ENCODE measurements around the gene GALNT9.
"Not testable (repeated sequence)": the region's sequence is repeated elsewhere in the genome, so short reads cannot be mapped to it uniquely, and the experiment has no call there.

The GALNT9 gene

DNA sequence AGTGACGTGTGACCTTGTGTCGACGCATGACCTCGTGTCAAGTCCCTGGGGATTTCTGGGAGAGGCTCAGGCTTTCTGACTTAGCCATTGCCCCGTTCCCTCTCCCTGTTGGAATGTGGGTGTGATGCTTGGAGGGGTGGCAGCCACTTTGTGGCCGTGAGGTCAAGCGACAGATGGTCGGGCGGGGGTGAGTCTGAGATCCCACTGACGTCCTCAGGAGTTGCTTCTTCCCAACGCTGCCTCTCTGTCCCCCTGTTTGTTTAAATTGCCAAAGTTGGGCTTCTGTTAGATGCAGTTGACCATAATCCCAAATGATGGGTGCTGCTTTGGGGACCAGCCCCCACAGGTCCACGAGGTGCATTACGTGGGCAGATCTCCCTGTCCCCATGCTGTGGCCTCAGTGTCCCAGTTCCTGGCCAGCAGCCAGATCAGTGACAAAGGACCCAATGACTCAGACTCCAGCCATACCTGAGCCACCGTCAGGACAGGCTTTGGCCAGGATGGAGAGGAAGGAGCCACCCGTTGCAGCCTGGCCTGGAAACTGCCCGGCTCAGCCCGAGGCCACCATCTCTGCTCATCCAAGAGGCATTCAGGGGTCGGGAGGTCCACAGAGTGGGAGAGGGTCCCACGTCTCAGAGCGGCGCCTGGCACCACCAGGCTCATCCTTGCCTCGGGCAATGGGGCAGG, 34.4 kb upstream of the GALNT9 start:
- ATAC-seq (replicated peaks) (no peak), DNase-seq (no peak)
- H3K27ac Mint-ChIP-seq = no peak overlapping the region
- H3K27me3 Mint-ChIP-seq = peaks cover 3 to 22% of the 10 kb centered on the region in 2 donors
- H3K4me1 Mint-ChIP-seq (ENCODE audit: low read depth in 2 of 2) = no peaks in the 10 kb centered on the region
- peaks cover 0 to 2% of the 10 kb centered on the region in 2 donors for H3K9me3 Mint-ChIP-seq
- H3K4me3 Mint-ChIP-seq = no peak overlapping the region
- H3K36me3 Mint-ChIP-seq (ENCODE audit: insufficient read depth) = peaks cover 9% of the 10 kb centered on the region

DNA sequence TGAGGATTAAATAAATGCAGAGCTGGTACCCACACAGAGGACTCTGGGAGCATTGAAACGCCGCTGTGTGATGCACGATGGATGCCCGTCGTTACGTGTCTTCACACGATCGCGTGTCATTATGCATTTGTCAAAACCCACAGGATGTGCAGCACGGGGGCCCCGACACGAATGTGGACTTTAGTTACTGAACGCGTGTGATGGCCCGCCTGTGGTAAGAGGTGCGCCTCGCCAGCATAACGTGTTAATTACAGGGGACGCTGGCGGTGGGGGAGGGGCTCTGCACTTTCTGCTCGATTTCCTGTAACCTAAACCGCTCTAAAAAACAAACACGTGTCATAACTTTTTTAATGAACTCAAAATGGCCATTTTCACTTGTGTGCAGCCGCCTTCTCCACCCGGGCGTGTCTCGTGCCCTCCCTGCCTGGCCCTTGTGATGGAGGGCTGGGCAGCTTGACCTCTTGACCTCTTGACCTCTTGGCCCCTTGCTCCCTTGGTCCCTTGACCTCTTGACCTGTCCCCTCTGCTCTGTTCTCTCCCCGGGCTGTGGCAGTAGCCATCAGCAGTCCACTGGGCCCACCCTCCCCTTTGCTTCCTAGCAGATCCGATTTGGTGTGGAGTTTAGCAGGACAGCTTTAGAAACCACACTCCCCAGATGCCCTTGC, 33.7 kb upstream of the GALNT9 start:
- Mint-ChIP-seq H3K4me3 (no peak overlapping the region), H3K36me3 (ENCODE audit: insufficient read depth) (peaks cover 4% of the 10 kb centered on the region), H3K27ac (no peak overlapping the region), H3K4me1 (ENCODE audit: low read depth in 2 of 2) (no peaks in the 10 kb centered on the region), H3K9me3 (peaks cover 0 to 2% of the 10 kb centered on the region in 2 donors), H3K27me3 (peaks cover 0 to 15% of the 10 kb centered on the region in 2 donors)
- no peak for DNase-seq
- ATAC-seq (replicated peaks) = no peak

GRCh38 chr12:132360906-132361777, 31.8 kb upstream of the GALNT9 start:
- DNase-seq = no peak
- Mint-ChIP-seq H3K4me1 (ENCODE audit: low read depth in 2 of 2) (no peaks in the 10 kb centered on the region), H3K27ac (no peak overlapping the region), H3K4me3 (no peak overlapping the region), H3K9me3 (peaks cover 0 to 2% of the 10 kb centered on the region in 2 donors), H3K27me3 (no peaks in the 10 kb centered on the region), H3K36me3 (ENCODE audit: insufficient read depth) (peaks cover 4% of the 10 kb centered on the region)
- ATAC-seq (replicated peaks) = no peak

- Mint-ChIP-seq H3K27ac (no peak overlapping the region), H3K27me3 (no peaks in the 10 kb centered on the region), H3K4me3 (no peak overlapping the region), H3K4me1 (ENCODE audit: low read depth in 2 of 2) (no peaks in the 10 kb centered on the region), H3K36me3 (ENCODE audit: insufficient read depth) (peaks cover 2% of the 10 kb centered on the region), H3K9me3 (peaks cover 0 to 2% of the 10 kb centered on the region in 2 donors)
- ATAC-seq (replicated peaks) (no peak), DNase-seq (no peak)
These were observed 31.0 kb upstream of the GALNT9 start for GRCh38 chr12:132360410-132360809.

- no peaks in the 10 kb centered on the region for H3K4me1 Mint-ChIP-seq (ENCODE audit: low read depth in 2 of 2)
- no peaks in the 10 kb centered on the region for H3K27me3 Mint-ChIP-seq
These were observed 30.6 kb upstream of the GALNT9 start for GRCh38 chr12:132359971-132360370.

GRCh38 chr12:132359551-132359950, 30.2 kb upstream of the GALNT9 start:
- ATAC-seq (replicated peaks) (no peak), DNase-seq (no peak)
- Mint-ChIP-seq H3K27ac (no peak overlapping the region), H3K36me3 (ENCODE audit: insufficient read depth) (no peaks in the 10 kb centered on the region), H3K27me3 (no peaks in the 10 kb centered on the region), H3K4me1 (ENCODE audit: low read depth in 2 of 2) (no peaks in the 10 kb centered on the region), H3K4me3 (no peak overlapping the region), H3K9me3 (peaks cover 0 to 2% of the 10 kb centered on the region in 2 donors)

More at GRCh38 chr12:132359971-132360370, 30.6 kb upstream of the GALNT9 start:
- Mint-ChIP-seq H3K9me3 (peaks cover 0 to 2% of the 10 kb centered on the region in 2 donors), H3K27ac (no peak overlapping the region), H3K36me3 (ENCODE audit: insufficient read depth) (no peaks in the 10 kb centered on the region), H3K4me3 (no peak overlapping the region)
- DNase-seq (no peak), ATAC-seq (replicated peaks) (no peak)

- H3K4me3 Mint-ChIP-seq; H3K4me1 Mint-ChIP-seq (ENCODE audit: low read depth in 2 of 2); H3K27ac Mint-ChIP-seq; DNase-seq; H3K27me3 Mint-ChIP-seq; ATAC-seq (replicated peaks); H3K9me3 Mint-ChIP-seq; H3K36me3 Mint-ChIP-seq (ENCODE audit: insufficient read depth): not testable (repeated sequence)
These were observed 29.1 kb upstream of the GALNT9 start for GRCh38 chr12:132358241-132359225.

DNA sequence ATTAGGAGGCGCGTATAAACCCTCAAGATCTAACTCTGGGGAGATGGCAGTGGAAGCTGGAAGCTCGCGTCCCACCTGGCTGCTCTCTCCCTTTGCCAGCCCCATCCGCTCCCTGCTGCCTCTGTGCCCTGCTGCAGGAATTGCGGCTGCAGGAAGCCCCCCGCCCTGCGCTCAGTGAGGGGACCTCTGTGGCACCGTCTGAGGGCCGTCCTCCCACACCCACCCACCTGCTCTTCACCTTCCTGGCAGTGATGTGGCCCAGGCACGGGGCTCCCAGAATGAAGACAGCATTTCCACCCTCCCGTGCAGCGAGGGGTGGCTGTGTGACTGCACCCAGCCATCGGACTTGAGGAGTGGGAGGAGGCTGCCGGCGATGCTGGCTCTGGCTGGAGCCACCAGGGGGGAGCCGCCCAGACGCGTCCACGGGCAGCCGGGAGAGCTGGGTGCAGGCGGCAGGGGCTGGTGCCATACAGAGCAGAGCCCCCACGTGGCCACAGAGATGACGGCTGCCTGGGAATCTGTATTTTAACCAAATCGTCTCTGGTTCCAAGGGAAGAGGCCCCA, 28.3 kb upstream of the GALNT9 start:
- DNase-seq = no peak
- Mint-ChIP-seq H3K4me1 (ENCODE audit: low read depth in 2 of 2) (no peaks in the 10 kb centered on the region), H3K27me3 (no peaks in the 10 kb centered on the region), H3K4me3 (no peak overlapping the region), H3K27ac (no peak overlapping the region), H3K9me3 (peaks cover 0 to 2% of the 10 kb centered on the region in 2 donors), H3K36me3 (ENCODE audit: insufficient read depth) (no peaks in the 10 kb centered on the region)
- no peak for ATAC-seq (replicated peaks)

GRCh38 chr12:132356691-132357622, 27.6 kb upstream of the GALNT9 start:
- DNase-seq (no peak), ATAC-seq (replicated peaks) (no peak)
- H3K27ac Mint-ChIP-seq = no peak overlapping the region

GRCh38 chr12:132355742-132356681, 26.6 kb upstream of the GALNT9 start:
- Mint-ChIP-seq H3K9me3 (peaks cover 0 to 2% of the 10 kb centered on the region in 2 donors), H3K27ac (no peak overlapping the region), H3K36me3 (ENCODE audit: insufficient read depth) (no peaks in the 10 kb centered on the region), H3K4me3 (no peak overlapping the region), H3K4me1 (ENCODE audit: low read depth in 2 of 2) (no peaks in the 10 kb centered on the region), H3K27me3 (no peaks in the 10 kb centered on the region)
- no peak for ATAC-seq (replicated peaks)
- DNase-seq = no peak

More at GRCh38 chr12:132356691-132357622, 27.6 kb upstream of the GALNT9 start:
- Mint-ChIP-seq H3K4me1 (ENCODE audit: low read depth in 2 of 2) (no peaks in the 10 kb centered on the region), H3K9me3 (peaks cover 0 to 2% of the 10 kb centered on the region in 2 donors), H3K36me3 (ENCODE audit: insufficient read depth) (no peaks in the 10 kb centered on the region), H3K27me3 (no peaks in the 10 kb centered on the region), H3K4me3 (no peak overlapping the region)
